GM18907 (cell line): ENCODE data around the gene PRDX3.
A peak's percentile ranks its signal among the peaks of the same experiment; 100 is the strongest.
"Not testable (repeated sequence)": the region's sequence is repeated elsewhere in the genome, so short reads cannot be mapped to it uniquely, and the experiment has no call there.

Experiments used
- ATAC-seq: cut with Tn5 transposase; IDR thresholded peaks from one replicate; pipeline ENCODE4 v1.9.1; 2021; ENCODE audit warnings: mild to moderate bottlenecking, moderate library complexity; ENCODE audit not compliant: unreplicated experiment

Gene PRDX3

GRCh38 chr10:119165171-119166117 is 13.2 kb downstream of the PRDX3 start, which contains the start of gene SFXN4:
Gene SFXN4 (minus strand): TSS chr10:119165714. CDS start chr10:119165647, 67 bp downstream.
- ATAC-seq, result peak; percentile 91

- ATAC-seq, result no peak
Observed at GRCh38 chr10:119162452-119163092, 16.0 kb downstream of the PRDX3 start.

GRCh38 chr10:119161680-119162451 is 16.7 kb downstream of the PRDX3 start:
- no peak for ATAC-seq

GRCh38 chr10:119159332-119159731 is 19.3 kb downstream of the PRDX3 start:
- no peak for ATAC-seq

GRCh38 chr10:119153661-119154060 is 25.0 kb downstream of the PRDX3 start:
- ATAC-seq, result no peak

- ATAC-seq, result no peak
Observed at GRCh38 chr10:119153041-119153440, 25.6 kb downstream of the PRDX3 start.

GRCh38 chr10:119151601-119152000 is 27.0 kb downstream of the PRDX3 start:
- ATAC-seq, result not testable (repeated sequence)

- no peak for ATAC-seq
Observed at GRCh38 chr10:119149729-119150128, 28.9 kb downstream of the PRDX3 start.

- no peak for ATAC-seq
Observed at GRCh38 chr10:119149157-119149556, 29.5 kb downstream of the PRDX3 start.

- no peak for ATAC-seq
Observed at GRCh38 chr10:119143657-119144056, 35.0 kb downstream of the PRDX3 start.

GRCh38 chr10:119140603-119141245 is 37.9 kb downstream of the PRDX3 start:
- no peak for ATAC-seq

- no peak for ATAC-seq
Observed at GRCh38 chr10:119139464-119140067, 39.0 kb downstream of the PRDX3 start.

- ATAC-seq, result no peak
Observed at GRCh38 chr10:119138346-119139306, 40.0 kb downstream of the PRDX3 start.

- not testable (repeated sequence) for ATAC-seq
Observed at GRCh38 chr10:119137878-119138277, 40.7 kb downstream of the PRDX3 start.

- no peak for ATAC-seq
Observed at GRCh38 chr10:119136084-119136483, 42.5 kb downstream of the PRDX3 start.

- no peak for ATAC-seq
Observed at GRCh38 chr10:119135513-119135881, 43.1 kb downstream of the PRDX3 start.

- ATAC-seq, result no peak
Observed at GRCh38 chr10:119133949-119134348, 44.7 kb downstream of the PRDX3 start.

GRCh38 chr10:119132521-119133345 is 45.9 kb downstream of the PRDX3 start:
- ATAC-seq, result no peak
